ENCODE data around the gene TICAM2.

Gene TICAM2

GRCh38 chr5:115605436-115605835 lies 3.2 kb upstream of the TICAM2 start:
- no peak for DNase-seq

- DNase-seq: no peak
These were observed 379 bp upstream of the TICAM2 start for GRCh38 chr5:115602591-115603125.

- no peak for DNase-seq
These were observed 1.5 kb downstream of the TICAM2 start for GRCh38 chr5:115600766-115601165.

- no peak for DNase-seq
These were observed 2.4 kb downstream of the TICAM2 start for GRCh38 chr5:115599924-115600323.

GRCh38 chr5:115599502-115599901 lies 2.8 kb downstream of the TICAM2 start:
- no peak for DNase-seq

GRCh38 chr5:115594128-115595047 lies 7.9 kb downstream of the TICAM2 start:
- no peak for DNase-seq

GRCh38 chr5:115589043-115589442 lies 13.2 kb downstream of the TICAM2 start:
- DNase-seq: no peak

- DNase-seq: no peak
These were observed 13.6 kb downstream of the TICAM2 start for GRCh38 chr5:115588640-115589039.

GRCh38 chr5:115586525-115587146 lies 15.6 kb downstream of the TICAM2 start:
- DNase-seq: no peak

- DNase-seq: no peak
These were observed 17.0 kb downstream of the TICAM2 start for GRCh38 chr5:115585265-115585664.

GRCh38 chr5:115584501-115584900 lies 17.8 kb downstream of the TICAM2 start:
- DNase-seq: no peak

GRCh38 chr5:115583474-115583873 lies 18.8 kb downstream of the TICAM2 start:
- no peak for DNase-seq

- no peak for DNase-seq
These were observed 21.3 kb downstream of the TICAM2 start for GRCh38 chr5:115580941-115581340.

- no peak for DNase-seq
These were observed 22.5 kb downstream of the TICAM2 start for GRCh38 chr5:115579747-115580173.

- DNase-seq: no peak
These were observed 23.1 kb downstream of the TICAM2 start for GRCh38 chr5:115579216-115579615.

GRCh38 chr5:115578657-115579056 lies 23.6 kb downstream of the TICAM2 start:
- DNase-seq: no peak

GRCh38 chr5:115577741-115578140 lies 24.5 kb downstream of the TICAM2 start:
- DNase-seq: no peak

GRCh38 chr5:115577329-115577728 lies 24.9 kb downstream of the TICAM2 start:
- no peak for DNase-seq

- DNase-seq: no peak
These were observed 26.9 kb downstream of the TICAM2 start for GRCh38 chr5:115575167-115576070.

- DNase-seq: no peak
These were observed 29.1 kb downstream of the TICAM2 start for GRCh38 chr5:115573133-115573532.

- DNase-seq: no peak
These were observed 30.8 kb downstream of the TICAM2 start for GRCh38 chr5:115571441-115571878.

- no peak for DNase-seq
These were observed 33.6 kb downstream of the TICAM2 start for GRCh38 chr5:115568668-115569067.

- DNase-seq: no peak
These were observed 37.0 kb downstream of the TICAM2 start for GRCh38 chr5:115565233-115565632.

Data from activated gamma-delta T cell (primary cell).